Breast epithelium (tissue), 4 donors: ENCODE measurements around the gene TNFRSF1A. TPM values are rescaled to one million over a fixed set of nuclear protein-coding genes. Genes with fewer than 3 reads are reported as not detected.
"Not testable (repeated sequence)": the region's sequence is repeated elsewhere in the genome, so short reads cannot be mapped to it uniquely, and the experiment has no call there.

Experiments used
- DNase-seq, 2 donors: peaks; one replicate each; pipeline ENCODE4 v3.0.0-alpha.2; 2019; ENCODE audit warnings: low spot score in 2 of 2
- H3K27ac ChIP-seq, 2 donors: fragments of 200-600 bp; sonication (generic) in 1 of 2; one replicate each; pipeline ENCODE4 v1.5.1; 2016 to 2019; ENCODE audit warnings: mild to moderate bottlenecking in 1 of 2
- H3K27me3 ChIP-seq, 2 donors: fragments of 200-600 bp; sonication (generic) in 1 of 2; one replicate each; pipeline versions ENCODE4 v1.5.1 to v1.6.0; 2017 to 2019; ENCODE audit warnings: control low read depth in 1 of 2, mild to moderate bottlenecking in 1 of 2
- H3K36me3 ChIP-seq: fragments of 200-600 bp; one replicate; pipeline ENCODE4 v1.5.1; 2019
- H3K4me1 ChIP-seq, 2 donors: fragments of 200-600 bp; sonication (generic); one replicate each; pipeline ENCODE4 v1.5.1; 2016 to 2019; ENCODE audit warnings: control low read depth in 1 of 2
- H3K4me3 ChIP-seq, 3 donors: fragments of 200-600 bp; sonication (generic); 1 replicate in 2 of 3; 2 replicates in 1 of 3; pipeline ENCODE4 v1.5.1; 2016 to 2019; ENCODE audit warnings: mild to moderate bottlenecking in 3 of 3, moderate library complexity in 2 of 3
- H3K9me3 ChIP-seq, 2 donors: fragments of 200-600 bp; sonication (generic) in 1 of 2; one replicate each; pipeline ENCODE4 v1.5.1; 2016 to 2019; ENCODE audit warnings: control low read depth in 1 of 2
- CTCF ChIP-seq, 3 donors: fragments of 450-650 bp; IDR thresholded peaks; one replicate each; pipeline ENCODE4 v1.5.1; 2016 to 2017; ENCODE audit warnings: antibody characterized with exemption in 3 of 3, mild to moderate bottlenecking in 3 of 3, moderate library complexity in 3 of 3
- POLR2A ChIP-seq: fragments of 450-650 bp; IDR thresholded peaks from one replicate; pipeline ENCODE4 v1.6.1; 2016; ENCODE audit warnings: antibody characterized with exemption, mild to moderate bottlenecking, moderate library complexity
- POLR2AphosphoS5 ChIP-seq, 3 donors: sonication (generic); formaldehyde crosslinking; IDR thresholded peaks; one replicate each; pipeline ENCODE4 v1.6.1; 2017; ENCODE audit warnings: antibody characterized with exemption in 3 of 3
- intact Hi-C: fragments of 100-400 bp; cut with DNase I; formaldehyde crosslinking; loops from one replicate; pipeline ENCODE4 v1.15.1; 2023; ENCODE audit warnings: low total_unique reads
- total RNA-seq, 3 donors: library from RNA; depleted of rRNA; stranded (reverse); fragments of >200 nt; gene quantifications; one replicate each; pipeline ENCODE4 v1.1.0, GENCODE V29; 2016

The TNFRSF1A gene
- total RNA-seq, 3 donors from 2014 or later = 232 to 256 (median 238) TPM

GRCh38 chr12:6347367-6348338, 5.8 kb upstream of the TNFRSF1A start:
- intact Hi-C loops = no loop called here
- peak in 1 of 2 donors; percentile 39 for DNase-seq
- peak overlapping the region in 1 of 3 donors; percentile 48 for H3K4me3 ChIP-seq
- no peaks in the 10 kb centered on the region for H3K9me3 ChIP-seq
- TF ChIP-seq POLR2AphosphoS5 (IDR thresholded peaks at IDR 0.05) (peak; percentile 37 to 62 (median 38)), POLR2A (no peak), CTCF (IDR thresholded peaks at IDR 0.05) (no peak)
- H3K36me3 ChIP-seq = no peaks in the 10 kb centered on the region
- no peaks in the 10 kb centered on the region for H3K27me3 ChIP-seq
- peaks cover 6 to 7% of the 10 kb centered on the region in 2 donors for H3K4me1 ChIP-seq
- H3K27ac ChIP-seq = peak overlapping the region; percentile 75 to 88

- no peaks in the 10 kb centered on the region for H3K9me3 ChIP-seq
- H3K27ac ChIP-seq = peak overlapping the region; percentile 75 to 88
- H3K27me3 ChIP-seq = no peaks in the 10 kb centered on the region
- DNase-seq = no peak
- intact Hi-C loops = no loop called here
- no peak for TF ChIP-seq CTCF (IDR thresholded peaks at IDR 0.05)
- no peak for TF ChIP-seq POLR2AphosphoS5 (IDR thresholded peaks at IDR 0.05)
- no peak for TF ChIP-seq POLR2A
- peaks cover 9 to 13% of the 10 kb centered on the region in 2 donors for H3K4me1 ChIP-seq
- peak overlapping the region in 1 of 3 donors; percentile 48 for H3K4me3 ChIP-seq
- no peaks in the 10 kb centered on the region for H3K36me3 ChIP-seq
These were observed 5.1 kb upstream of the TNFRSF1A start for GRCh38 chr12:6346942-6347341.

- no peak overlapping the region for H3K4me3 ChIP-seq
- intact Hi-C loops = no loop called here
- H3K9me3 ChIP-seq = no peaks in the 10 kb centered on the region
- H3K27me3 ChIP-seq = no peaks in the 10 kb centered on the region
- H3K4me1 ChIP-seq = peaks cover 9 to 13% of the 10 kb centered on the region in 2 donors
- TF ChIP-seq POLR2A (no peak), CTCF (IDR thresholded peaks at IDR 0.05) (no peak), POLR2AphosphoS5 (IDR thresholded peaks at IDR 0.05) (no peak)
- H3K27ac ChIP-seq = peak overlapping the region; percentile 75 to 88
- DNase-seq = no peak
- no peaks in the 10 kb centered on the region for H3K36me3 ChIP-seq
These were observed 4.5 kb upstream of the TNFRSF1A start for GRCh38 chr12:6346235-6346832.

GRCh38 chr12:6345319-6346091, 3.6 kb upstream of the TNFRSF1A start:
- no peaks in the 10 kb centered on the region for H3K27me3 ChIP-seq
- no peak overlapping the region for H3K4me3 ChIP-seq
- H3K27ac ChIP-seq = peak overlapping the region; percentile 75 to 88
- no peaks in the 10 kb centered on the region for H3K36me3 ChIP-seq
- no peak for DNase-seq
- H3K4me1 ChIP-seq = peaks cover 9 to 13% of the 10 kb centered on the region in 2 donors
- H3K9me3 ChIP-seq = no peaks in the 10 kb centered on the region
- intact Hi-C loops = no loop called here
- no peak for TF ChIP-seq POLR2A
- peak in 1 of 3 donors; percentile 40 for TF ChIP-seq POLR2AphosphoS5 (IDR thresholded peaks at IDR 0.05)
- no peak for TF ChIP-seq CTCF (IDR thresholded peaks at IDR 0.05)

- H3K36me3 ChIP-seq, H3K4me3 ChIP-seq, intact Hi-C loops, H3K27me3 ChIP-seq, DNase-seq, H3K9me3 ChIP-seq: not testable (repeated sequence)
- H3K27ac ChIP-seq = peak overlapping the region; percentile 98 to 99
- peaks cover 9 to 23% of the 10 kb centered on the region in 2 donors for H3K4me1 ChIP-seq
These were observed 2.3 kb upstream of the TNFRSF1A start for GRCh38 chr12:6344101-6344660.
